Skin of body (tissue), 2 donors: ENCODE results near the gene NAT14. TPM values are rescaled to one million over a fixed set of nuclear protein-coding genes. Genes with fewer than 3 reads are reported as not detected.

ENCODE experiments used
- DNase-seq: peaks from one replicate; lab custom pipeline; 2025; lab: John Stamatoyannopoulos, UW
- total RNA-seq: library from RNA; depleted of rRNA; stranded (reverse); fragments of >200 nt; gene quantifications from one replicate; pipeline ENCODE4 v1.2.3, GENCODE V29; 2014

Gene NAT14
- total RNA-seq, 1 donor from 2014 or later: 6.1 TPM

- DNase-seq: peak; percentile 88
Measured at GRCh38 chr19:55452749-55453346, 32.1 kb upstream of the NAT14 start.

- no peak for DNase-seq
Measured at GRCh38 chr19:55453511-55454260, 31.3 kb upstream of the NAT14 start.

- DNase-seq: no peak
Measured at GRCh38 chr19:55454787-55455243, 30.2 kb upstream of the NAT14 start.

GRCh38 chr19:55455576-55456235, 29.3 kb upstream of the NAT14 start:
- no peak for DNase-seq

GRCh38 chr19:55456347-55456746, 28.6 kb upstream of the NAT14 start:
- no peak for DNase-seq

GRCh38 chr19:55457683-55458457, 27.1 kb upstream of the NAT14 start:
- DNase-seq: no peak

GRCh38 chr19:55459551-55459949, 25.4 kb upstream of the NAT14 start:
- DNase-seq: no peak

GRCh38 chr19:55459950-55460657, 24.9 kb upstream of the NAT14 start:
- DNase-seq: peak; percentile 55

GRCh38 chr19:55460670-55461258, 24.2 kb upstream of the NAT14 start:
- DNase-seq: peak; percentile 75

GRCh38 chr19:55461259-55461973, 23.6 kb upstream of the NAT14 start, which contains the start of gene ISOC2:
Gene ISOC2 (minus strand): TSS chr19:55461642. CDS start chr19:55456486, 5,156 bp downstream.
- DNase-seq: peak; percentile 99

GRCh38 chr19:55461974-55462626, 22.9 kb upstream of the NAT14 start:
- peak; percentile 29 for DNase-seq

GRCh38 chr19:55462722-55463121, 22.3 kb upstream of the NAT14 start:
- no peak for DNase-seq

- DNase-seq: no peak
Measured at GRCh38 chr19:55463583-55464031, 21.4 kb upstream of the NAT14 start.

GRCh38 chr19:55464039-55464661, 20.8 kb upstream of the NAT14 start:
- no peak for DNase-seq

GRCh38 chr19:55464662-55465054, 20.3 kb upstream of the NAT14 start, which contains the start of gene C19orf85:
Gene C19orf85 (minus strand): TSS chr19:55464751. CDS start chr19:55464554, 197 bp downstream.
- no peak for DNase-seq

GRCh38 chr19:55465460-55466240, 19.3 kb upstream of the NAT14 start:
- DNase-seq: no peak

- no peak for DNase-seq
Measured at GRCh38 chr19:55466241-55466614, 18.8 kb upstream of the NAT14 start.
